ENCODE results near the gene FOXL2.
A peak's percentile ranks its signal among the peaks of the same experiment; 100 is the strongest.

The FOXL2 gene

DNA sequence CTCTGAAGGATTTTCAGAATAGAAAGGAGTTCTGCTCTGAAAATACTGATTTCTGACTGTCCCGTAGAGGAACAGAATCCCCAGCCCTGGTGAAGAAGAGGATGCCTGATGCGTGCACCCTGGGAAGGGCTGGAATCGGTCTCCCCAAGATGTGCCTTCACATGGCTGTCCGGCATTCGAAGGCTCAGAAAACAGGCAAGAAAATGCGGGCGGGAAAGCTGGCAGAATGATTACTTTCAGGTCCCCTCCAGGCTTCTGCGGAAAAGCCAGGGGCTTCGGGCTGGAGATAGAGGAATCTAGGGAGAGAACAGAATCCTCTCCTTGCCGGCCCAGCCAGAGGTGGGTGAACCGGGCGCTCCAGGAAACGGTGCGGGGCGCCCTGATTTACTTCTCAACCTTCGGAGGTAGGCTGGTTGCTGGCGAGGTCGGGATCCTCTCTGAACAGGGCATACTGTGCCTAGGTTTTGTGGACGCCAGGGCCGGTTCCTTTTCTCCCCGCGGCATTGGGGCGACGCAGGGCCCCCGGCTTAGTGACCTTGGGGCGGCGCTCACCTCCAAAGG, 2.6 kb upstream of the FOXL2 start:
- Histone ChIP-seq H3K27ac (no peak overlapping the region), H3K9me3 (ENCODE audit: severe bottlenecking) (peaks cover 3% of the 10 kb centered on the region), H3K4me3 (ENCODE audit: low read depth, low read length) (no peak overlapping the region), H3K27me3 (ENCODE audit: insufficient read depth, low read depth, severe bottlenecking) (no peaks in the 10 kb centered on the region), H3K36me3 (no peaks in the 10 kb centered on the region)
- TF ChIP-seq, protein P1, sequence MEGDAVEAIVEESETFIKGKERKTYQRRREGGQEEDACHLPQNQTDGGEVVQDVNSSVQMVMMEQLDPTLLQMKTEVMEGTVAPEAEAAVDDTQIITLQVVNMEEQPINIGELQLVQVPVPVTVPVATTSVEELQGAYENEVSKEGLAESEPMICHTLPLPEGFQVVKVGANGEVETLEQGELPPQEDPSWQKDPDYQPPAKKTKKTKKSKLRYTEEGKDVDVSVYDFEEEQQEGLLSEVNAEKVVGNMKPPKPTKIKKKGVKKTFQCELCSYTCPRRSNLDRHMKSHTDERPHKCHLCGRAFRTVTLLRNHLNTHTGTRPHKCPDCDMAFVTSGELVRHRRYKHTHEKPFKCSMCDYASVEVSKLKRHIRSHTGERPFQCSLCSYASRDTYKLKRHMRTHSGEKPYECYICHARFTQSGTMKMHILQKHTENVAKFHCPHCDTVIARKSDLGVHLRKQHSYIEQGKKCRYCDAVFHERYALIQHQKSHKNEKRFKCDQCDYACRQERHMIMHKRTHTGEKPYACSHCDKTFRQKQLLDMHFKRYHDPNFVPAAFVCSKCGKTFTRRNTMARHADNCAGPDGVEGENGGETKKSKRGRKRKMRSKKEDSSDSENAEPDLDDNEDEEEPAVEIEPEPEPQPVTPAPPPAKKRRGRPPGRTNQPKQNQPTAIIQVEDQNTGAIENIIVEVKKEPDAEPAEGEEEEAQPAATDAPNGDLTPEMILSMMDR (IDR thresholded peaks at IDR 0.05; ENCODE audit: low read depth, low read length) = no peak
- no peak for DNase-seq

DNA sequence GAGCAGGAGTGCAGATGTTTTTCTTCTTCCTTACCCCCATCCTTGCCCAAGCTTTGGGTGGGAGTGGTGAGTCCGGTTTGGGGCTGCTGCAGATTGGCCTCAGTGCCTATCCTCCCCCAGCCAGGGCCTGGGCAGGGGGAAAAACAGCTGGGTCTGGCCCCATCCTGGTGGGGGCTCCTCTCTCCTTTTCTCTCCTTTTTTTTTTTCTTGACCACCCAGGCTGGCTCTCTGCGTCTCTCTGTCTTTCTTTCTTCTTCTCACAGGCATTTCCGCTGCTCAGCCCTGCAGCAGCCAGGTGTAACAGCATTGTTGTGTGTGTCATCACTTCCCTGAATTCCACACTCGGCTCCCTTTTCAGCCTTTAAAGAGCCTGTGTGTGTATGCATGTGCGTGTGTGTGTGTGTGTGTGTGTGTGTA, 2.1 kb upstream of the FOXL2 start:
- H3K9me3 ChIP-seq (ENCODE audit: severe bottlenecking) = peaks cover 3% of the 10 kb centered on the region
- no peak for DNase-seq
- H3K36me3 ChIP-seq = no peaks in the 10 kb centered on the region
- no peak overlapping the region for H3K4me3 ChIP-seq (ENCODE audit: low read depth, low read length)
- TF ChIP-seq, protein P1 (IDR thresholded peaks at IDR 0.05; ENCODE audit: low read depth, low read length) = no peak
- H3K27ac ChIP-seq = no peak overlapping the region
- no peaks in the 10 kb centered on the region for H3K27me3 ChIP-seq (ENCODE audit: insufficient read depth, low read depth, severe bottlenecking)

DNA sequence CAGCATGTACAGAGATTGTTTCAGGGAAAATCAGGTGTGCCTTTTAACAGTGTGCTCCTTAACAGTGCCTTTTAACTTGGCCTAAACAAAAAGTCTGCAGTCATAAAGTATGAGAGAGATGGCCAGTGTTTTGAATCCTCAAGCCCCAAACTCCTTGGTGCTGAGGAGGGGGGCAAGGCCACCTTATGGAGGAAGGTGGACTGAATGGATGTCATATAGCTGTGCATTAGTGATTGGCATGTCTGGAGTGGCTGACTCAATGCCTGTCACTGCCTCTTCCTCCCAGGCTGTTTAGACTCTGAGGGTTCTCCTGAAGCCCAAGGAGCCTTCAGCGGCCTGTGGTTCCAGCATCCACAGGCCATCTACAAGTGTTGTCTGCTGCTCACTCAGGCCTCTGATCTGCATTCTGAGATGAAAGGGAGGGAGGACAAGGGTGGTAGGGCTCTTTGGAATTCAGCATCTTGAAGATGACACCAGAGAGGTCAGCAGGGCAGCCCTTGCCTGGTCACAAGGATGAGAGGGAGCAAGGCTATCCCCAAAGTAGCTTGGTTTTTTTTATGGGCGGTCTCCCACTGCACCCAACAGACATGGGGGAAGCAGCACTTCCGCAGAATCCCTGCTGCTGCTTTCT, 1.5 kb upstream of the FOXL2 start:
- peaks cover 3% of the 10 kb centered on the region for H3K9me3 ChIP-seq (ENCODE audit: severe bottlenecking)
- H3K4me3 ChIP-seq (ENCODE audit: low read depth, low read length) = no peak overlapping the region
- H3K27ac ChIP-seq = no peak overlapping the region
- TF ChIP-seq, protein P1 (IDR thresholded peaks at IDR 0.05; ENCODE audit: low read depth, low read length) = no peak
- H3K27me3 ChIP-seq (ENCODE audit: insufficient read depth, low read depth, severe bottlenecking) = no peaks in the 10 kb centered on the region
- DNase-seq = no peak
- no peaks in the 10 kb centered on the region for H3K36me3 ChIP-seq

DNA sequence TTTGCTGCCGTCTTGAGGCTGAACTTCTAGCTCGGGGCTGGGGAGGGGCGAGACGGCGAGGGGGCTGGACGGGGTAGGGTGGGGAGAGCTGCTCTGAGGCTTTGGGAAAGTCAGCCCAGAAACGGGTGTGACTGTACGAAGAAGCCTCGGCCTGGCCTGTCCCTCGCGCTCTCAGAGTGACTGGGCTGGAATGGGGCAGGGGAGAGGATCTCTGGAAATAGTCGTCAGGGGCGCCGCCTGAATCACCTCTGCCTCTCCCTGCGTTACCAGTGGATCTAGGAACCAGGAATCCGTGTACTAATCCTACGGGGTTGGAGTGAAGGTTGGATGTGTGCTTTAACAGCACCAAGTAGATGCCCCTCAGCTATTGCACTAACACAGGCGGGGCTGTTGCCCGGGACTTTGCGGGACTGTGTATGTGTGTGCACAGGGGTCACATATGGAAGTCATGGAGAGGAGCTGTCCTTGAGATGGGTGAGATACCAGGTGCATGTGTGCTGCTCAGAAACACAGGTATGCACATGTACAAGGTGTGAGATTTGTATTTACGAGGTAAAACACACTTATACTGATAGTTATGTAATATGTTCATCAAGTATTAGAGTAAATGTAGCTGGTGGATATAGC, 671 bp upstream of the FOXL2 start:
- H3K27ac ChIP-seq = peak overlapping the region; percentile 49
- no peaks in the 10 kb centered on the region for H3K36me3 ChIP-seq
- peak; percentile 17 for DNase-seq
- H3K9me3 ChIP-seq (ENCODE audit: severe bottlenecking) = peaks cover 3% of the 10 kb centered on the region
- no peaks in the 10 kb centered on the region for H3K27me3 ChIP-seq (ENCODE audit: insufficient read depth, low read depth, severe bottlenecking)
- TF ChIP-seq, protein P1 (IDR thresholded peaks at IDR 0.05; ENCODE audit: low read depth, low read length) = no peak
- H3K4me3 ChIP-seq (ENCODE audit: low read depth, low read length) = peak overlapping the region; percentile 54

DNA sequence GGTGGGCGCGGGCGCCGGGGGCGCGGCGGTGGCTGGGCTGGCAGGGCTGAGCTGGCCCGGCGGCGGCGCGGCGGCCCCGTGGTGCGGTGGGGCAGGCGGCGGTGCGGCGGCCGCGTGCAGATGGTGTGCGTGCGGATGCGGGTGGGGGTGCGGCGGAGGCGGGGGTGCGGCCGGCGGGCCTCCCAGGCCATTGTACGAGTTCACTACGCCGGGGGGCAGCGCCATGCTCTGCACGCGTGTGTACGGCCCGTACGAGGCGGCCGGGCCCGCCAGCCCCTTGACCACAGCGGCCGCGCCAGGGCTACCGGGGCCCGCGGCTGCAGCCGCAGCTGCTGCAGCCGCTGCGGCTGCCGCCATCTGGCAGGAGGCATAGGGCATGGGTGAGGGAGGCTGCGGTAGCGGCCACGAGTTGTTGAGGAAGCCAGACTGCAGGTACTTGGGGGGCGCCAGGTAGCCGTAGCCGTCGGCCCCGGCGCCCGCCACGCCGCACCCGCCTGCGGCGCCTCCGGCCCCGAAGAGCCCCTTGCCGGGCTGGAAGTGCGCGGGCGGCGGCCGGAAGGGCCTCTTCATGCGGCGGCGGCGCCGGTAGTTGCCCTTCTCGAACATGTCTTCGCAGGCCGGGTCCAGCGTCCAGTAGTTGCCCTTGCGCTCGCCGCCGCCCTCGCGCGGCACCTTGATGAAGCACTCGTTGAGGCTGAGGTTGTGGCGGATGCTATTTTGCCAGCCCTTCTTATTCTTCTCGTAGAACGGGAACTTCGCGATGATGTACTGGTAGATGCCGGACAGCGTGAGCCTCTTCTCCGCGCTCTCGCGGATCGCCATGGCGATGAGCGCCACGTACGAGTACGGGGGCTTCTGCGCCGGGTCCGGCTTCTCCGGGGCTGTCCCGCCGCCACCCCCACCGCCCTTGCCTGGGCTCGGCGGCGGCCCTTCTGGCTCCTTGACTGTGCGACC, 951 bp downstream of the FOXL2 start:
- DNase-seq = peak; percentile 43
- Histone ChIP-seq H3K27ac (peak overlapping the region; percentile 49), H3K36me3 (no peaks in the 10 kb centered on the region), H3K9me3 (ENCODE audit: severe bottlenecking) (peaks cover 3% of the 10 kb centered on the region), H3K4me3 (ENCODE audit: low read depth, low read length) (peak overlapping the region; percentile 54), H3K27me3 (ENCODE audit: insufficient read depth, low read depth, severe bottlenecking) (no peaks in the 10 kb centered on the region)
- TF ChIP-seq, protein P1 (IDR thresholded peaks at IDR 0.05; ENCODE audit: low read depth, low read length) = peak; percentile 38; the same call in 1 of the 2 replicates
